ENCODE measurements around the gene VEGFB. TPM values are rescaled to one million over a fixed set of nuclear protein-coding genes. Genes with fewer than 3 reads are reported as not detected.

VEGFB gene
- total and polyA plus RNA-seq, 2 donors (not counting 1 experiment from before 2014, with no cell fraction given): 25.3 to 27.9 TPM

DNA sequence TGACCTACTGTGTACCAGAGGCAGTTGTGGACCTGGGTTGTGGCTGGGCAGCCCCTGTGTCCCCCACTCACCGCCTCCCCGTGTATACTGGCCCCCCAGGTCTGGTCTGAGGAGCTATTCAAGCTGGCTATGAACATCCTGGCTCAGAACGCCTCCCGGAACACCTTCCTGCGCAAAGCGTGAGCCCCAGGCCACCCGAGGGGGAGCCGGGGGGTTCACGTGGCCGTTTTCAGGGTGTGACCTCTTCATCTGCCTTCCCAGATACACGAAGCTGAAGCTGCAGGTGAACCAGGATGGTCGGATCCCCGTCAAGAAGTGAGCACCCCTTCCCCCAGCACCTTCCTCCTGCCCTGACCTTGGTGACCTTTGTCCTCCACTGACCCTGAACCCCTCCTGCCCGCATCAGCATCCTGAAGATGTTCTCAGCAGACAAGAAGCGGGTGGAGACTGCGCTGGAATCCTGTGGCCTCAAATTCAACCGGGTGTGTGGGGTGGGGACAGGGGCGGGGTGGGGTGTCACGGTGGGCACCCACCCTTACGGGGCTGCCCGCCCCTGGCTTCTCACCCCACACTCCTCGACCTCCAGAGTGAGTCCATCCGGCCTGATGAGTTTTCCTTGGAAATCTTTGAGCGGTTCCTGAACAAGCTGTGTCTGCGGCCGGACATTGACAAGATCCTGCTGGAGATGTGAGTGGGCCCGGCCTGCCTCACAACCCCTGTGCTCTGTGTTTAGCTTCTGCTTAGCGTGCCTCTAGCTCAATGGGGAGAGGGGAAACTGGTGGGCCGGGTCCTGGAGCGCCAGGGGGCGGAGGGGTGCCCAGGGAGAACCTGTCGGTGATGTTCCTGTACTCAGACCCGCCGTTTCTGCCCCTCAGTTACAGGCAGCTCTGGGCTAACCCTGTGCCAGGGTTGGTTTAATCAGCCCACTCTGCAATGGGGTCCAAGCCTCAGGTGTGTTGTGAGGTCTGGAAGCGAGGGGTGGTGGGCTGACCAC, 21.0 kb downstream of the VEGFB start:
- no peaks in the 10 kb centered on the region for H4K20me1 ChIP-seq (ENCODE audit: control insufficient read depth, extremely low read depth, insufficient read depth, low read length)
- TF ChIP-seq EZH2 (IDR thresholded peaks at IDR 0.05; ENCODE audit: low read length, missing control alignments): no peak
- TF ChIP-seq, protein P1, sequence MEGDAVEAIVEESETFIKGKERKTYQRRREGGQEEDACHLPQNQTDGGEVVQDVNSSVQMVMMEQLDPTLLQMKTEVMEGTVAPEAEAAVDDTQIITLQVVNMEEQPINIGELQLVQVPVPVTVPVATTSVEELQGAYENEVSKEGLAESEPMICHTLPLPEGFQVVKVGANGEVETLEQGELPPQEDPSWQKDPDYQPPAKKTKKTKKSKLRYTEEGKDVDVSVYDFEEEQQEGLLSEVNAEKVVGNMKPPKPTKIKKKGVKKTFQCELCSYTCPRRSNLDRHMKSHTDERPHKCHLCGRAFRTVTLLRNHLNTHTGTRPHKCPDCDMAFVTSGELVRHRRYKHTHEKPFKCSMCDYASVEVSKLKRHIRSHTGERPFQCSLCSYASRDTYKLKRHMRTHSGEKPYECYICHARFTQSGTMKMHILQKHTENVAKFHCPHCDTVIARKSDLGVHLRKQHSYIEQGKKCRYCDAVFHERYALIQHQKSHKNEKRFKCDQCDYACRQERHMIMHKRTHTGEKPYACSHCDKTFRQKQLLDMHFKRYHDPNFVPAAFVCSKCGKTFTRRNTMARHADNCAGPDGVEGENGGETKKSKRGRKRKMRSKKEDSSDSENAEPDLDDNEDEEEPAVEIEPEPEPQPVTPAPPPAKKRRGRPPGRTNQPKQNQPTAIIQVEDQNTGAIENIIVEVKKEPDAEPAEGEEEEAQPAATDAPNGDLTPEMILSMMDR (conservative IDR thresholded peaks at IDR 0.05 in 1 of 2, IDR thresholded peaks at IDR 0.05 in 1 of 2; ENCODE audit: low read depth in 1 of 2, low read length in 2 of 2): no peak
- no peak overlapping the region for H3K27ac ChIP-seq (ENCODE audit: insufficient read depth, low read length)
- H3K4me2 ChIP-seq (ENCODE audit: extremely low read depth, insufficient read depth, low read length): no peak overlapping the region
- H3K36me3 ChIP-seq (ENCODE audit: control insufficient read depth, insufficient read depth, low read length): peaks cover 29% of the 10 kb centered on the region
- H2AFZ ChIP-seq (ENCODE audit: low read length): no peak overlapping the region
- peaks cover 5% of the 10 kb centered on the region for H3K4me1 ChIP-seq (ENCODE audit: control insufficient read depth, extremely low read depth, insufficient read depth, low read length)
- no peaks in the 10 kb centered on the region for H3K27me3 ChIP-seq (ENCODE audit: control insufficient read depth, insufficient read depth, low read length)
- H3K4me3 ChIP-seq (replicated peaks in 1 of 4; ENCODE audit: control extremely low read depth in 1 of 4, insufficient read depth in 1 of 4, low read depth in 3 of 4, low read length in 4 of 4): no peak overlapping the region
- DNase-seq (ENCODE audit: low read depth in 2 of 2): no peak
- H3K9ac ChIP-seq (ENCODE audit: insufficient read depth, low read length): no peak overlapping the region
- peaks cover 24% of the 10 kb centered on the region for H3K79me2 ChIP-seq (ENCODE audit: control insufficient read depth, insufficient read depth, low read length)
- H3K9me3 ChIP-seq (ENCODE audit: control insufficient read depth, insufficient read depth, low read depth, low read length): no peaks in the 10 kb centered on the region

DNA sequence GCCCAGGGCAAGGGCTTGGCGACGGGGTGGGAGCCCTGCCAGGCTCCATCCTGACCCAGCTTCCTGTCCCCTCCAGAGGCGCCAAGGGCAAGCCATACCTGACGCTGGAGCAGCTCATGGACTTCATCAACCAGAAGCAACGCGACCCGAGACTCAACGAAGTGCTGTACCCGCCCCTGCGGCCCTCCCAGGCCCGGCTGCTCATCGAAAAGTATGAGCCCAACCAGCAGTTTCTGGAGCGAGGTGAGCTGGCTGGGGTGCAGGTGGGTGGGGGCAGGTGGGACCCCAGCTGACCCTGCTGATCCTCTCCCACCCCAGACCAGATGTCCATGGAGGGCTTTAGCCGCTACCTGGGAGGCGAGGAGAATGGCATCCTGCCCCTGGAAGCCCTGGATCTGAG, 21.9 kb downstream of the VEGFB start:
- Histone ChIP-seq H3K79me2 (ENCODE audit: control insufficient read depth, insufficient read depth, low read length) (peaks cover 24% of the 10 kb centered on the region), H3K4me2 (ENCODE audit: extremely low read depth, insufficient read depth, low read length) (no peak overlapping the region), H3K4me3 (replicated peaks in 1 of 4; ENCODE audit: control extremely low read depth in 1 of 4, insufficient read depth in 1 of 4, low read depth in 3 of 4, low read length in 4 of 4) (no peak overlapping the region), H3K9ac (ENCODE audit: insufficient read depth, low read length) (no peak overlapping the region), H3K27me3 (ENCODE audit: control insufficient read depth, insufficient read depth, low read length) (no peaks in the 10 kb centered on the region), H3K4me1 (ENCODE audit: control insufficient read depth, extremely low read depth, insufficient read depth, low read length) (peaks cover 3% of the 10 kb centered on the region), H4K20me1 (ENCODE audit: control insufficient read depth, extremely low read depth, insufficient read depth, low read length) (no peaks in the 10 kb centered on the region), H2AFZ (ENCODE audit: low read length) (no peak overlapping the region), H3K9me3 (ENCODE audit: control insufficient read depth, insufficient read depth, low read depth, low read length) (no peaks in the 10 kb centered on the region), H3K36me3 (ENCODE audit: control insufficient read depth, insufficient read depth, low read length) (peaks cover 32% of the 10 kb centered on the region), H3K27ac (ENCODE audit: insufficient read depth, low read length) (no peak overlapping the region)
- DNase-seq (ENCODE audit: low read depth in 2 of 2): no peak
- TF ChIP-seq, protein P1 (conservative IDR thresholded peaks at IDR 0.05 in 1 of 2, IDR thresholded peaks at IDR 0.05 in 1 of 2; ENCODE audit: low read depth in 1 of 2, low read length in 2 of 2): no peak
- no peak for TF ChIP-seq EZH2 (IDR thresholded peaks at IDR 0.05; ENCODE audit: low read length, missing control alignments)

DNA sequence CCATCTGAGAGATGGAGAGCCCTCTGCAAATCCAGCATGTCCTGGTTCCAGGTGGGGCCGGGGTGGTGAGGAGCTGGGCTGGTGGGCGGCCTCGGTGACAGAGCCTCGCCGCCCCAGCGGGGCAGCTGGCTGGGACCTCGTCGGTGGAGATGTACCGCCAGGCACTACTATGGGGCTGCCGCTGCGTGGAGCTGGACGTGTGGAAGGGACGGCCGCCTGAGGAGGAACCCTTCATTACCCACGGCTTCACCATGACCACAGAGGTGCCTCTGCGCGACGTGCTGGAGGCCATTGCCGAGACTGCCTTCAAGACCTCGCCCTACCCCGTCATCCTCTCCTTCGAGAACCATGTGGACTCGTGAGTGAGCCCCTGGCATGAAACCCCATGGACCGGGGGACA, 24.0 kb downstream of the VEGFB start:
- Histone ChIP-seq H3K27me3 (ENCODE audit: control insufficient read depth, insufficient read depth, low read length) (no peaks in the 10 kb centered on the region), H3K79me2 (ENCODE audit: control insufficient read depth, insufficient read depth, low read length) (peaks cover 7% of the 10 kb centered on the region), H3K4me1 (ENCODE audit: control insufficient read depth, extremely low read depth, insufficient read depth, low read length) (no peaks in the 10 kb centered on the region), H2AFZ (ENCODE audit: low read length) (no peak overlapping the region), H3K4me3 (replicated peaks in 1 of 4; ENCODE audit: control extremely low read depth in 1 of 4, insufficient read depth in 1 of 4, low read depth in 3 of 4, low read length in 4 of 4) (no peak overlapping the region), H3K9me3 (ENCODE audit: control insufficient read depth, insufficient read depth, low read depth, low read length) (no peaks in the 10 kb centered on the region), H3K9ac (ENCODE audit: insufficient read depth, low read length) (no peak overlapping the region), H3K36me3 (ENCODE audit: control insufficient read depth, insufficient read depth, low read length) (peaks cover 45% of the 10 kb centered on the region), H3K4me2 (ENCODE audit: extremely low read depth, insufficient read depth, low read length) (no peak overlapping the region), H3K27ac (ENCODE audit: insufficient read depth, low read length) (no peak overlapping the region), H4K20me1 (ENCODE audit: control insufficient read depth, extremely low read depth, insufficient read depth, low read length) (no peaks in the 10 kb centered on the region)
- DNase-seq (ENCODE audit: low read depth in 2 of 2): no peak
- no peak for TF ChIP-seq EZH2 (IDR thresholded peaks at IDR 0.05; ENCODE audit: low read length, missing control alignments)
- TF ChIP-seq, protein P1 (conservative IDR thresholded peaks at IDR 0.05 in 1 of 2, IDR thresholded peaks at IDR 0.05 in 1 of 2; ENCODE audit: low read depth in 1 of 2, low read length in 2 of 2): no peak

All from fibroblast of lung (primary cell).